Measurements from ENCODE around the gene SPX. TPM values are rescaled to one million over a fixed set of nuclear protein-coding genes. Genes with fewer than 3 reads are reported as not detected.

SPX gene
- total RNA-seq, 1 experiment from 2014 or later = 6.9 TPM

DNA sequence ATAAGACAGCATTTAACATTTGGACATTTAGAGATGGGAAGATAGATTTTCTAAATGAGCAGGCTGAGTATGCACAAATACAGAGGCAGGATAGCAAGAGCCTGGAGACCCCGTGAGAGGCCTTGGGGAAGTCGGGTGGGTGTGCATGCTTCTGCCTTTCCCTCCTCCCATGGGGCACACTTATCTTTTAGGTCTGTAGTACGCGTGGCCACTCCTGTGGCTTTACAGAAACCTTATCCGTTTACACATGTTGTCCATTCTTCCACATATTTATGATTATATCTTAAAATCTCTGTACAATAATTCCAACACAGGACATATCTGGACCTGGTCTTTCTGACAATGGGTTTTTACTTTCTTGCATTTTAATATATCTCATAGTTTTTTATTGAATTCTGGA lies 45.0 kb downstream of the SPX start:
- TF ChIP-seq, protein P1, sequence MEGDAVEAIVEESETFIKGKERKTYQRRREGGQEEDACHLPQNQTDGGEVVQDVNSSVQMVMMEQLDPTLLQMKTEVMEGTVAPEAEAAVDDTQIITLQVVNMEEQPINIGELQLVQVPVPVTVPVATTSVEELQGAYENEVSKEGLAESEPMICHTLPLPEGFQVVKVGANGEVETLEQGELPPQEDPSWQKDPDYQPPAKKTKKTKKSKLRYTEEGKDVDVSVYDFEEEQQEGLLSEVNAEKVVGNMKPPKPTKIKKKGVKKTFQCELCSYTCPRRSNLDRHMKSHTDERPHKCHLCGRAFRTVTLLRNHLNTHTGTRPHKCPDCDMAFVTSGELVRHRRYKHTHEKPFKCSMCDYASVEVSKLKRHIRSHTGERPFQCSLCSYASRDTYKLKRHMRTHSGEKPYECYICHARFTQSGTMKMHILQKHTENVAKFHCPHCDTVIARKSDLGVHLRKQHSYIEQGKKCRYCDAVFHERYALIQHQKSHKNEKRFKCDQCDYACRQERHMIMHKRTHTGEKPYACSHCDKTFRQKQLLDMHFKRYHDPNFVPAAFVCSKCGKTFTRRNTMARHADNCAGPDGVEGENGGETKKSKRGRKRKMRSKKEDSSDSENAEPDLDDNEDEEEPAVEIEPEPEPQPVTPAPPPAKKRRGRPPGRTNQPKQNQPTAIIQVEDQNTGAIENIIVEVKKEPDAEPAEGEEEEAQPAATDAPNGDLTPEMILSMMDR (IDR thresholded peaks at IDR 0.05; ENCODE audit: insufficient read depth in 1 of 2, low read depth in 1 of 2, low read length in 1 of 2, severe bottlenecking in 1 of 2, unreplicated experiment in 1 of 2) = no peak
- no peaks in the 10 kb centered on the region for H3K27me3 ChIP-seq (replicated peaks; ENCODE audit: control insufficient read depth, insufficient read depth, low read length)
- Mint-ChIP-seq H3K9me3 (ENCODE audit: unreplicated experiment) (peaks cover 11% of the 10 kb centered on the region), H3K36me3 (ENCODE audit: insufficient read depth, unreplicated experiment) (no peaks in the 10 kb centered on the region), H3K4me3 (ENCODE audit: unreplicated experiment) (no peak overlapping the region), H3K27ac (ENCODE audit: unreplicated experiment) (no peak overlapping the region), H3K4me1 (ENCODE audit: low read depth, unreplicated experiment) (peaks cover 31% of the 10 kb centered on the region), H3K27me3 (ENCODE audit: insufficient read depth, unreplicated experiment) (no peaks in the 10 kb centered on the region)
- no peaks in the 10 kb centered on the region for H3K9me3 ChIP-seq
- no TSS peak for BruUV-seq (replicated peaks)
- CTCF ChIA-PET = no interaction called here
- POLR2A ChIA-PET = no interaction called here
- no peaks in the 10 kb centered on the region for H3K36me3 ChIP-seq (ENCODE audit: control insufficient read depth, insufficient read depth, low read length)
- peaks cover 17% of the 10 kb centered on the region for H3K4me1 ChIP-seq
- DNase-seq = no peak
- no peak overlapping the region for H3K4me3 ChIP-seq (ENCODE audit: low read depth, low read length)
- intact Hi-C loops (cut with micrococcal nuclease; ENCODE audit: unreplicated experiment) = no loop called here

DNA sequence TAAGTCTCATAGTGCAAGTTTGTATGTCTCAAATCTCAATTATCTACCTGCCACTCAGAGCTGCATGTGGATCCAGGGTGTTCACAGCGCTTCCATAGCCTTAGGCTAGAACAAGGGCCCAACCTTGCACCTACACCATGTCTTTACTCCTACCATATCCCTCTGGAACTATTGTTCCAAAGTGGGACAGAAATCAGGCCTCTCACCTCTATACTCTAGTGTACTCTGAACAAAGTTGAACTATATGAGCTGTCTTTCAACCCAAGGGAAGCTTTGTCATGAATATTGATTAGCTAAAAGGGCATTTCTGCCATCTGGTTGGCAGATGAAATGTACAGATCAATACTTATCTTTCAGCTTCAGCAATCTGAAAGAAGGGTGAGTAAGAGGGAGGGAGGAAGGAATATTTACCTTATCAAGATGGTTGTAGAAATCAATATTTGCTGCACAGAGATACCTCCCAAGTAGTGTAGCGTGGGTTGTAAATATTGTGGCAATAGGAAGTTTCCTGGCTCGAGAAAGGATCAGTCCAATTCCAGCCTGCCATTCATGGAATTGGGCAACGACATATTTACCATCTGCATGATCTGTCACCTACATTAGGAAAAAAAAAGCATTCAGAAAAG lies 47.8 kb downstream of the SPX start:
- TF ChIP-seq, protein P1 (IDR thresholded peaks at IDR 0.05; ENCODE audit: insufficient read depth in 1 of 2, low read depth in 1 of 2, low read length in 1 of 2, severe bottlenecking in 1 of 2, unreplicated experiment in 1 of 2) = no peak
- Mint-ChIP-seq H3K9me3 (ENCODE audit: unreplicated experiment) (peaks cover 4% of the 10 kb centered on the region), H3K4me3 (ENCODE audit: unreplicated experiment) (no peak overlapping the region), H3K27me3 (ENCODE audit: insufficient read depth, unreplicated experiment) (no peaks in the 10 kb centered on the region), H3K27ac (ENCODE audit: unreplicated experiment) (no peak overlapping the region), H3K36me3 (ENCODE audit: insufficient read depth, unreplicated experiment) (no peaks in the 10 kb centered on the region), H3K4me1 (ENCODE audit: low read depth, unreplicated experiment) (peaks cover 45% of the 10 kb centered on the region)
- no peaks in the 10 kb centered on the region for H3K27me3 ChIP-seq (replicated peaks; ENCODE audit: control insufficient read depth, insufficient read depth, low read length)
- H3K4me1 ChIP-seq = peaks cover 37% of the 10 kb centered on the region
- no peak overlapping the region for H3K4me3 ChIP-seq (ENCODE audit: low read depth, low read length)
- no peaks in the 10 kb centered on the region for H3K36me3 ChIP-seq (ENCODE audit: control insufficient read depth, insufficient read depth, low read length)
- ChIA-PET CTCF (no interaction called here), POLR2A (no interaction called here)
- no peaks in the 10 kb centered on the region for H3K9me3 ChIP-seq
- no TSS peak for BruUV-seq (replicated peaks)
- intact Hi-C loops (cut with micrococcal nuclease; ENCODE audit: unreplicated experiment) = no loop called here
- DNase-seq = no peak

DNA sequence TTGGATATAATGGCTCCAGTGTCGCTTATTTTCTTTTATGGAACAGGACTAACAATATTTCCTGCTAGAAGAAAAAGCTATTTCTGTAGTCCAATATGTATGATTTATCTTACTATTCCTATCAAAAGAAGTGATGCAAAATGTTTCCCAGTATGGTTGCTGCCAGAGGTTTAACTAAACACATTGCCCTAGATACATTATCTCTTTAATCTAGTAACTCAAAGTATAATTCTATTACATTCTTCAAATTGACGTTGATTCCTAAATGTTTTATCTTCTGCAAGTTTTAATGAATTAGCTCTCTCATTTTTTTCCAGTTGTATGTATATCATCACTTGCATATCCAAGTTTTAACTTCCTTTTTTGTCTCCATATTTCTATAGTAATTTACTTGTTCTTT lies 50.3 kb downstream of the SPX start:
- Mint-ChIP-seq H3K27me3 (ENCODE audit: insufficient read depth, unreplicated experiment) (no peaks in the 10 kb centered on the region), H3K9me3 (ENCODE audit: unreplicated experiment) (peaks cover 17% of the 10 kb centered on the region), H3K36me3 (ENCODE audit: insufficient read depth, unreplicated experiment) (peaks cover 8% of the 10 kb centered on the region), H3K4me1 (ENCODE audit: low read depth, unreplicated experiment) (peaks cover 61% of the 10 kb centered on the region), H3K4me3 (ENCODE audit: unreplicated experiment) (no peak overlapping the region), H3K27ac (ENCODE audit: unreplicated experiment) (peak overlapping the region; percentile 22)
- Histone ChIP-seq H3K4me1 (peaks cover 56% of the 10 kb centered on the region), H3K36me3 (ENCODE audit: control insufficient read depth, insufficient read depth, low read length) (no peaks in the 10 kb centered on the region), H3K9me3 (no peaks in the 10 kb centered on the region), H3K4me3 (ENCODE audit: low read depth, low read length) (no peak overlapping the region), H3K27me3 (replicated peaks; ENCODE audit: control insufficient read depth, insufficient read depth, low read length) (no peaks in the 10 kb centered on the region)
- no peak for DNase-seq
- BruUV-seq (replicated peaks) = no TSS peak
- ChIA-PET POLR2A (no interaction called here), CTCF (no interaction called here)
- TF ChIP-seq, protein P1 (IDR thresholded peaks at IDR 0.05; ENCODE audit: insufficient read depth in 1 of 2, low read depth in 1 of 2, low read length in 1 of 2, severe bottlenecking in 1 of 2, unreplicated experiment in 1 of 2) = no peak
- intact Hi-C loops (cut with micrococcal nuclease; ENCODE audit: unreplicated experiment) = no loop called here

All from Caco-2 (cell line).